ENCODE results near the gene ZC3H10. TPM values are rescaled to one million over a fixed set of nuclear protein-coding genes. Genes with fewer than 3 reads are reported as not detected.
A peak's percentile ranks its signal among the peaks of the same experiment; 100 is the strongest.
"Not testable (repeated sequence)": the region's sequence is repeated elsewhere in the genome, so short reads cannot be mapped to it uniquely, and the experiment has no call there.

ZC3H10 gene, protein sequence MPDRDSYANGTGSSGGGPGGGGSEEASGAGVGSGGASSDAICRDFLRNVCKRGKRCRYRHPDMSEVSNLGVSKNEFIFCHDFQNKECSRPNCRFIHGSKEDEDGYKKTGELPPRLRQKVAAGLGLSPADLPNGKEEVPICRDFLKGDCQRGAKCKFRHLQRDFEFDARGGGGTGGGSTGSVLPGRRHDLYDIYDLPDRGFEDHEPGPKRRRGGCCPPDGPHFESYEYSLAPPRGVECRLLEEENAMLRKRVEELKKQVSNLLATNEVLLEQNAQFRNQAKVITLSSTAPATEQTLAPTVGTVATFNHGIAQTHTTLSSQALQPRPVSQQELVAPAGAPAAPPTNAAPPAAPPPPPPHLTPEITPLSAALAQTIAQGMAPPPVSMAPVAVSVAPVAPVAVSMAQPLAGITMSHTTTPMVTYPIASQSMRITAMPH
- 3.1 and 3.3 TPM in 2 replicates for total RNA-seq (2014; rRNA removed; shearing (Covaris generic))

DNA sequence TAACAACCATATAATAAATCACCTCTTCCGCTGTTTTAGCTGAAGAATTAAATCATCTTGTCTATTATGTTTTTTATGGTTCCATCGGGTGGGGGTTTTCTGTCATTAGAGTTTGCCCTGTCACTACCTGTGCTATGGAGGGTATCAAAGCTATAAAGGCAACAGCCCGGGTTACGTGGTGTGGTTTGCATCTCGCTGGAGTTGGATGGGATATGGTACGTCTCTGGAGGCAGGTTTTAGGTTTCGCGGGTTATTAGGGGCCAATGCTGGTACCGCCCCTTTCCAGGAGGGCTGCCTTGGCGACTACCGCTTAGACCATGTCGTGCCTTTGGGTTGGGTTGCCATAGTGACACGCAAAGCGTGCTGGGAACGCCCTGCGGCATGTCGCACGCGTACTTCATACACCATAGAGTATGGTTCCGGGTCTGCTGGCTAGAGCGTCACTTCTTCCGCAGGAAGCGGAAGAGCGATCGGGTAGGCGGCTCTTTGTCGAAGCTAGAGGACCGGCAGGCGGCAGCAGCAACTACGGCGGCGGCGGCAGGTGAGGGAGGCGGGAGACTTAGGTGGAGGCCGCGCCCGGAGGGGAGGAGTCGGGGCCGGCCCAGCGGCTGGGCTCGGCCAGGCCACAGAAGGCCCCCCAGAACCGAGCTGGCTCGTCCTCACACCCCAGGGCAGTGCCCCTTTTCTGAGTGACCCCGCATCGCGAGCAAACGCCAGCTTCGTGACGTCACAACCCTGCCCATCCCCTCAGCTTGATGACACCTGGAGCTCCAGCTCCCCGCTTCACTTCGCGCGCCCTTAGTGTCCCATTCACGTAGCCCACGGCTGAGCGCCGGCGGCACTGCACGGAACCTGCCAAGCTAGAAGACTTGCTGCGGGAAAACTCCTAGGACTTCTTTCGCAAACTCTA, at the start of gene ZC3H10:
Gene ZC3H10 (plus strand): TSS at position 489 of the 910 bp plus-strand sequence. CDS start 2,297 bp downstream, outside the sequence.
- peak; percentile 98 for DNase-seq (ENCODE audit: low read depth)

DNA sequence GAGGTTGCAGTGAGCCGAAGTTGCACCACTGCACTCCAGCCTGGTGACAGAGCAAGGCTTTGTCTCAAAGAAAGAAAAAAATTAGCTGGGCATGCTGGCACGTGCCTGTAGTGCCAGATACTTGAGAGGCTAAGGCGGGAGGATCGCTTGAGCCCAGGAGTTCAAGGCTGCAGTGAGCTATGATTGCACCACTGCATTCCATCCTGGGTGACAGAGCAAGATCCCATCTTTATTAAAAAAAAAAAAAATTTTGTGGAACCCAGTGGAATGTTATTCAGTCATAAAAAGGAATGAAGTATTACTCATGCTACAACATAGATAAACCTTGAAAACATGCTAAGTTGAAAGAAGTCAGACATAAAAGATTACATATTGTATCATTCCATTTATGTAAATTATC, 46.4 kb upstream of the ZC3H10 start:
- no peak for DNase-seq (ENCODE audit: low read depth)

DNA sequence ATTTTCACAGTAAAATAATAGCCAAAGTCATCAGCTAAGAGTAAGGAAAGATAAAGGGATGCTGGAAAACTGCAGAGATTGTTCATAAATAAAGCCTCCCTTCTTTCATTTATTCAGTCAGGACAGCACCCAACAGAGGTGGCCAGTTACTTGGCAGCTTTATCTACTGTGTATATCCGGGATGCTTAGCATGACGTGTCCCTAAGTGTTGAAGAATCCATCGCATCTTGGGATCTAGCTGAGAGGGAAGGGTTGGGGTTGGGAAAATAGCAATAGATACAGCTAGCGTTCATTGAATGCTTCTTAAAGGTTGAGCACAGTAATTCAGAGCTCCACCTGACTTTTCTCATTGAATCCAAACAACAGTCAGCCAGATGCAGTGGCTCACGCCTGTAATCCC, 43.7 kb upstream of the ZC3H10 start:
- DNase-seq (ENCODE audit: low read depth), result no peak

DNA sequence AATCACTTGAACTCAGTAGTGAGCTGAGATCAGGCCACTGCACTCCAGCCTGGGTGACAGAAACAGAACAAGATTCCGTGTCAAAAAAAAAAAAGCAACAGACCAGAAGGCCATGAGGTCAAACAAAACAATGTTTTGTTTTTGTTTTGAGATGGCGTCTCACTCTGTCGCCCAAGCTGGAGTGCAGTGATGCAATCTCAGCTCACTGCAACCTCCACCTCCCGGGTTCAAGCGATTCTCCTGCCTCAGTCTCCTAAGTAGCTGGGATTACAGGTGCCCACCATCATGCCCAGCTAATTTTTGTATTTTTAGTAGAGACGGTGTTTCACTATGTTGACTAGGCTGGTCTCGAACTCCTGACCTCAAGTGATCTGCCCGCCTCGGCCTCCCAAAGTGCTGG, 40.1 kb upstream of the ZC3H10 start:
- DNase-seq (ENCODE audit: low read depth), result not testable (repeated sequence)

DNA sequence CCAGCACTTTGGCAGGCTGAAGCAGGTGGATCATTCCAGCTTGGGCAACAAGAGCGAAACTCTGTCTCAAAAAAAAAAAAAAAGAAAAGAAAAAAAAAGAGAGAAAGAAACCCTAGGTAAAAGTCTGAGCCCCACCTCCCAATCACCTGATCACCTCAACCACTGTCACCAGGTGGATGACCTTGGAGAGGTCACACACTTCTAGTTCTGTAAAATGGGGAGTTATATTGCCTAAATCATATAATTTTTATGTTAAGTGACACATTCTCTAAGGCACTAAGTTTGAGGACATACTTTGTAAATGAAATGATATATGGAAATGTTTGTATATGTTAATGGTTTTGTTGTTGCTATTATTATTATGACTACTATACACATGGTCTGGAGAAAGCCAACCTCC, 39.6 kb upstream of the ZC3H10 start:
- no peak for DNase-seq (ENCODE audit: low read depth)

DNA sequence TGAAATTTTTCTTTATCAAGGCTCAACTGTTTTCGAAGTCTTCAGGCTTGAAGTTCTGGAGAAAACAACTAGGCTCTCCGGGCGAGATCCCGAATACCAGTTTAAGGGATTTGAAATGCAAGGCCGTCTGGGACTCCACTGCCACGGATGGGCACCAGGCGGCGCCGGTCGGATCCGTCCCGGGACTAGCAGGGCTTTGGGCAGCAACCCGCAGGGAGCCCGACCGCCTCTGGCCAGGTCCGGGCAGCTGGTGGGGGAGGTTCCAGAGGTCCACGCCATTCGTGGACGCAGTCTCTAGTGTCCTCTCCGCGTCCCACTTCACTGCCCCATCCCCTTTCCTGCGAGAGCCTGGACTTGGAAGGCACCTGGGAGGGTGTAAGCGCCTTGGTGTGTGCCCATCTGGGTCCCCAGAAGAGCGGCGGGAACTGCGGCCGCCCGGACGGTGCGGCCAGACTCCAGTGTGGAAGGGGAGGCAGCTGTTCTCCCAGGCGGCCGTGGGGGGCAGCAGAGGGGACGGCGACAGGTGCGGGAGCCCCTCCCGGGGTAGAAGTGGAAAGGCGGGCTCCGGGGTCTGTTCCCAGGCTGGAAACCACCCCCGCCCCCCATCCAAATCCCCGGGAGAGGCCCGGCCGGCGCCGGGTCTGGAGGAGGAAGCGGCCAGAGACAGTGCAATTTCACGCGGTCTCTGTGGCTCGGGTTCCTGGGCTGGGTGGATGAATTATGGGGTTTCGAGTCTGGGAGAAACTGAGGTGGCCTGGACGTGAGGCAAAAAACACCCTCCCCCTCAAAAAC, 38.9 kb upstream of the ZC3H10 start:
- peak; percentile 77 for DNase-seq (ENCODE audit: low read depth)

DNA sequence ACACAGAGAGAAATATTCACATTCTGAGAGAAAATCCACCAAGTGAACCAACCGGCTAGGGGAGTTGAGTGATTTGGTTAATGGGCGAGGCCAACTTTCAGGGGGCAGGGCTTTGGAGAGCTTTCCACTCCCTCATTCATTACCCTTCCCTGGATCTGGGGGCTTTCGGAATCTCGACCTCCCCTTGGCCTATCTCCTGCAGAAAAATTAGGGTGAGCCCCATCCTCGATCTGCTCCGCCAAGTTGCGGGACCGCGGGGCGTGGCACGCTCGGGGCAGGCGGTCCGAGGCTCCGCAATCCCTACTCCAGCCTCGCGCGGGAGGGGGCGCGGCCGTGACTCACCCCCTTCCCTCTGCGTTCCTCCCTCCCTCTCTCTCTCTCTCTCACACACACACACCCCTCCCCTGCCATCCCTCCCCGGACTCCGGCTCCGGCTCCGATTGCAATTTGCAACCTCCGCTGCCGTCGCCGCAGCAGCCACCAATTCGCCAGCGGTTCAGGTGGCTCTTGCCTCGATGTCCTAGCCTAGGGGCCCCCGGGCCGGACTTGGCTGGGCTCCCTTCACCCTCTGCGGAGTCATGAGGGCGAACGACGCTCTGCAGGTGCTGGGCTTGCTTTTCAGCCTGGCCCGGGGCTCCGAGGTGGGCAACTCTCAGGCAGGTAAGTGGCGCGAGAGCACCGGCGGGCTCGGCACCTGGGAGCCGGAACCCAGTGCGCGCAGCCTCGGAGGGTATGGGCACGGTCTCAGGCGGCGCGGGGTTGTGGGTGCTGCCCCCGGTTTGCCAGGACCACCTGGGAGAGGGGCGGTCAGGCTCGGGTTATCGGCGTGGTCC, 38.1 kb upstream of the ZC3H10 start, which contains the start of gene ERBB3:
Gene ERBB3 (plus strand): TSS at position 443 of the 833 bp plus-strand sequence. CDS start 136 bp downstream, at position 579.
- peak; percentile 80 for DNase-seq (ENCODE audit: low read depth)

DNA sequence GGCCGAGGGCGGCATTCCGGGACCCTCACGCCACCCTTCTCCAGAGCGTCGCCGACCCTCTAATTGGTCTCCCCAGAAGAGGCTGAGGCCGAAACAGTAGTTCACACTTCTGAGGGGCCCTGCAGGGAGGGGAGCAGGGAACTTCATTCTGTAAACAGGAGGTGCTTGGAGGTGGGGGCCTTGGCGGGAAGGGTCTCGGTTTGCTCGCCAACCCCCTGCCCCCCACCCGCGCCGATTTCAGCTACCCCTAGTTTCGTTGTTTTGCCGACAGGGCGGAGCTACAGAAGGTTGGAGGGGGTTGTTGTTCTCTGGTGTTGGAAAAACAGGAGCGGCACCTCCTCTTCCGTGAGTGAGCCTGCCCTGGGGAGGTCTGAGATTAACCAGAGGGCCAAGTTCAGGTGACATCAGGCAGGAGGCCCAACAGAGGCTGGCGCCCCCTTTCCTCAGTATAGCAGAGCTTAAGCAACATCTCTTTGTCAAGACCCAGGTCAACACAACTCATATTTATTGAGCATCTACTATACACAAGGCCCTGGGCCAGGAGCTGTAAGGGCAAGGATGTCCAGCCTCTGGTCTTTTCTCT, 37.4 kb upstream of the ZC3H10 start:
- no peak for DNase-seq (ENCODE audit: low read depth)

DNA sequence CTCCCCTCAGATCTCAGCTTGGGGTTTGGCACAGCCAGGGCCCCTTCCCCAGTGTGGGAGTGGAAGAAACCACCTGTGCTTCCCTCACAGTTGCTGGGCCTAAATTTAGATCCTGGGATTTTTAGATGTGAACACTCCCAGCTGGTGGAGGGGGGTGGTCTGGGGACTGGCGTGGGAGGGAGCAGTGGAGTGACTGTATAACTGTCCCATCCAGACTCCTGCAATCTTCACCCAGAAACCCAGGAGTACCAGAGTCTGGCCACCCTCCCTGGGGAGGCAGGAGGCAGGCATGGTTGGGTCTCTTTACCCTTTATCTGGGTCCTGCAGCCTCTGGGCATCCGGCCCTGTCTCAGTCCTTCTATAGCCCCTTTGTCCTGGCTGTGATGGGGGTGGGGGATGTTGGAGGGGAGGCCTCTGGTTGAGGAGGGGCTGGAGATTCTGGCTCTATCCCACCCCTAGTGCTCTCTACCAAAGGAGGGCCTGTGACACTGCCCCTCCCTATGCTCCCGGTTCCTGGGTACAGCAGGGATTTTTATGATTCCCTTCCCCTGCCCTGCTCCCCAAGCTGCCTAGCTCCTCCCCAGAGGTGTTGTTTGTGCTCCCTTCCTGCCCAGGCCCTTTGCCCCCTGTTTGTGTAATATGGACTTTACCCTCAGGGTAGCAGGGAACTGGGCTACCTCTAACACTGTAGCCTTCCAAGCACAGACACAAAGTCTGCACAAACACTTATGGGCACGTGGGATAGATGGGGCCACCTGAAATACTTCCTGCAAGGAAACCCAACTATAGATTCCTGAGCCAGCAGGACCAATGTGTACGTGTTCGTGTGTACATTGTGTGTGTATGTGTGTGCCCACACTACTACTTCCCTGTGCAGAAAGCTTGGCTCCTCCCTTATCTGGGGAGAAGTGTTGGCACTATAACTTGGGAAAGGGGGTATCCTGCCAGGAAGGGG, 36.4 kb upstream of the ZC3H10 start:
- peak; percentile 14 for DNase-seq (ENCODE audit: low read depth)

DNA sequence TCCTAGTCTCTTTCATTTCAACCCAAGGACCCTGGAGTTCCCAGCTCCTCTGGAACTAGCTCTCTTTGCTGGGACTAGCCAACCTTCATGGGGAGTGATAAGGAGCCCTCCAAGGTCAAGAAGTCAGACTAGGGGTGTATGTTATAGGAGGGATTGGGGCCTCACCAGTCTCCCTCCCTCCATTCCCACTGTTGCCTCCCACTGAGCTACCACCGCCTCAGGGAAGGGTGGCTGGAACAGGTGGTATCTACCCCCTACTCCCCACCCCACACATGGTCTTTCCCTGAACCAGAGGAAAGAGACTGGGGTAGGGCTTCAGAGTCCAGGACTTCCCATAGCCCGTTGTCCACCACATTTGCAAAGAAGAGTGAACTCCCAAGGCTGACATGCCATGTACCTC, 35.7 kb upstream of the ZC3H10 start:
- DNase-seq (ENCODE audit: low read depth), result no peak

DNA sequence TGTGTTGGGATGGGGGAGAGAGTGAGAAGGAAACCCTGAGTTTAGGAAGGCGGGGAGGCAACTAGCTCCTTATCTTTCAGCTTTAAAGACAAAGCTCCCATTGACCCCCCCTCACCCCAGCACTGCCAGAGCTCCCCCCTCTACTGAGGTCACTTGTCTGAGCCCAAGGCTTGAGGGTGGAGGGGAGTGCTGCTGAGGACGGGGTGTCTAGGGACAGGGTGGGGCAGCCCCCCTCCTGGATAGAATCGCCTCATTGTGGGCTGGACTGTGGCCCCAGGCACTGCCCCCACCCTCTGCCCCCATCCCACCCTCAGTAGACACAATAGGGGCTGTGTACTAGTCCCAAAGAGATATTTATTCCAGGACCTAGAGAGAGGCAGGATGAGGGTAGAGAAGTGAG, 35.1 kb upstream of the ZC3H10 start:
- peak; percentile 41 for DNase-seq (ENCODE audit: low read depth)

DNA sequence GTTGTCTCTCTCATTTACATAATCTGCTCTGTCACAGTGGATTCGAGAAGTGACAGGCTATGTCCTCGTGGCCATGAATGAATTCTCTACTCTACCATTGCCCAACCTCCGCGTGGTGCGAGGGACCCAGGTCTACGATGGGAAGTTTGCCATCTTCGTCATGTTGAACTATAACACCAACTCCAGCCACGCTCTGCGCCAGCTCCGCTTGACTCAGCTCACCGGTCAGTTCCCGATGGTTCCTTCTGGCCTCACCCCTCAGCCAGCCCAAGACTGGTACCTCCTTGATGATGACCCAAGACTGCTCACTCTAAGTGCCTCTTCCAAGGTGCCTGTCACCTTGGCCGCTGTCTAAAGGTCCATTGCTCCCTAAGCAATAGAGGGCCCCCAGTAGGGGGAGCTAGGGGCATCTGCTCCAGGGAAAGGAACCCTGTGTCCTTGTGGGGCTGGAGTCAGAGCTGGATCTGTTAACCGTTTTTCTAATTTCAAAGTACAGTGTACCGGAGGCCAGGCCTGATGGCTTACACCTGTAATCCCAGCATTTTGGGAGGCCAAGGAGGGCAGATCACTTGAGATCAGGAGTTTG, 33.0 kb upstream of the ZC3H10 start:
- peak; percentile 16 for DNase-seq (ENCODE audit: low read depth)

DNA sequence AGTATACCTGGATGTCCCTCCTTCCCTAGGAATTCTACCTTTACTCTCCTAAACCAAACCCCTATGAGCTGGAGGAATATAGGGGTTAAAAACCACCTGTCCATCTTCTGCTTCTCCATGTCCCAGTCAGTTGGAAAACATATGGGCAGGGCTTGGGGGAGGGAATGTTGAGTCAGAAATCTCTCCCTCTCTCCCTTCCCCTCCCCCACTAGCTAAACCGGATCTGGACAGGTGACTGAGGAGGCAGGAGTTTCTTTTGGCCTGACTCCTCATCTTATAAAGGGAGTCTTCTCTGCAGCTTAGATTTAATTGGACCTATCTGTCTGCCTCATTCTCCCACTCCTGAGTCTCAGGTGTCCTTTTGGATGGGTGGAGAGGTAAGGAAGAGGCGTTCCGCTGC, 32.0 kb upstream of the ZC3H10 start:
- DNase-seq (ENCODE audit: low read depth), result no peak

DNA sequence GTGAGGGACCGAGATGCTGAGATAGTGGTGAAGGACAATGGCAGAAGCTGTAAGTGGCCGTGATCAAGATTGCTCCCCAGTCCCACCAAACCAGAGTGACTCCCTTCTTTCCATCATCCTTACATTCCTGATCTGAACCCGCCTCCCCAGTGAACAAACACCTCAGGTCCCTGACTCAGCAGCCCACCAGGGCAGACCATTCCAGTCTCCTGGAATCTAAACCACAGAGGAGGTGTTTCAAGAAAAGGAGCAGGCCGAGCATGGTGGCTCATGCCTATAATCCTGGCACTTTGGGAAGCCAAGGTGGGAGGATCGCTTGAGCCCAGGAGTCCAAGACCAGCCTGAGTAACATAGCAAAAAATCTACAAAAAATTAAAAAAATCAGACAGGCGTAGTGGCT, 31.5 kb upstream of the ZC3H10 start:
- DNase-seq (ENCODE audit: low read depth), result no peak

DNA sequence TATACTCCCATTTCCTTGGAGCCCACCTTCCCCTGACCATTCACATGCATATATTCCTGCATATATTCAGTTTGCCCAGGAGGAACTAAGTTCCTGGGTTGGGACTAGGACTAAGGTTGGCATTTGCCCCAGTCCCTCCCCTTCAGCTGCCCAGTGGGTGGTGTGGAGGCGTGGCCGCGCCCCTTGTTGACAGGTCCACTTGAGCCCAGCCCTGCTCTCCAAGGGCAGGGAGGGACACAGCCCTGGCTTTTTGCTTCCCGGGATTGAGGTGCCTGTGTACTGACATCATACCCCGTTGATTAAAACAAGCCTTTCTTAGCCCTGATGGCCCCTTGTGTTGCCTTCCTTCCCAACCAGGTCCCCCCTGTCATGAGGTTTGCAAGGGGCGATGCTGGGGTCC, 30.8 kb upstream of the ZC3H10 start:
- DNase-seq (ENCODE audit: low read depth), result peak; percentile 13

DNA sequence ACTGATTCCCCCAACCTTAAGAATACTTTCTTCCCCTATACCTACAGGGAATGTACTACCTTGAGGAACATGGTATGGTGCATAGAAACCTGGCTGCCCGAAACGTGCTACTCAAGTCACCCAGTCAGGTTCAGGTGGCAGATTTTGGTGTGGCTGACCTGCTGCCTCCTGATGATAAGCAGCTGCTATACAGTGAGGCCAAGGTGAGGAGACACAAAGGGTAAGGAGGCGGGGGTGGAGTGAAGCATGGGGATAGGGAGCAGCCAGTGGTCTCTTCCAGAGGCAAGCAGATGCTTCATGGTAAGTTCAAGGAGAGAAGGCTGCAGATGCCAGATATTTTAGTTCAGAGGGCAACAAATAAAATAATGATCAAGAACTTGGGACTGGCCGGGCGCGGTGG, 20.3 kb upstream of the ZC3H10 start:
- DNase-seq (ENCODE audit: low read depth), result no peak

DNA sequence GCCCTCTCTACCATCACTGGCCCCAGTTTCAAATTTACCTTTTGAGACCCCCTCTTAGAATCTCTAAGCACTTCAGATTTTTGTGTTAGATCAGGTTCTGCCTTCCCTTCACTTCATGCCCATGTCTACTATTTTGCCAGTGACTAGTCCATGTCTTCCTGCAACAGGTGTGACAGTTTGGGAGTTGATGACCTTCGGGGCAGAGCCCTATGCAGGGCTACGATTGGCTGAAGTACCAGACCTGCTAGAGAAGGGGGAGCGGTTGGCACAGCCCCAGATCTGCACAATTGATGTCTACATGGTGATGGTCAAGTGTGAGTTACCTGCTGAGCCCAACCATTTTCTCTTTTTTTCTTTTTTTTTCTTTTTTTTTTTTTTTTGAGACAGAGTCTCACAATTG, 19.5 kb upstream of the ZC3H10 start:
- no peak for DNase-seq (ENCODE audit: low read depth)

DNA sequence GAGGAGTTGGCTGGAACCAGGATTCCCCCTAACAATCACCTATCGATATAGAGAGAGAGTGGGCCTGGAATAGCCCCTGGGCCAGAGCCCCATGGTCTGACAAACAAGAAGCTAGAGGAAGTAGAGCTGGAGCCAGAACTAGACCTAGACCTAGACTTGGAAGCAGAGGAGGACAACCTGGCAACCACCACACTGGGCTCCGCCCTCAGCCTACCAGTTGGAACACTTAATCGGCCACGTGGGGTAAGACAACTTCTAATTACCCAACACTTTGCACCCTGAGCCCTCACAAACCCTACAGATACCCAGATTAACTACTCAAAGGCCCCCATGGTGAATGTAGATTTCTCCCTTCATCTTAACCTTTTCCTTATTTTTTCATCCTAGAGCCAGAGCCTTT, 18.3 kb upstream of the ZC3H10 start:
- DNase-seq (ENCODE audit: low read depth), result no peak

DNA sequence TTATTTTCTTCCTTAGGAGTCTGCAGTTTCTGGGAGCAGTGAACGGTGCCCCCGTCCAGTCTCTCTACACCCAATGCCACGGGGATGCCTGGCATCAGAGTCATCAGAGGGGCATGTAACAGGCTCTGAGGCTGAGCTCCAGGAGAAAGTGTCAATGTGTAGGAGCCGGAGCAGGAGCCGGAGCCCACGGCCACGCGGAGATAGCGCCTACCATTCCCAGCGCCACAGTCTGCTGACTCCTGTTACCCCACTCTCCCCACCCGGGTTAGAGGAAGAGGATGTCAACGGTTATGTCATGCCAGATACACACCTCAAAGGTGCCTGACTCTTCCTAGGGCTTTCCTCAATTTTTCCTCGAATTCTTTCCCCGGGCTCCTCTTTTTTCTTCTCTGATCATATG, 17.0 kb upstream of the ZC3H10 start:
- DNase-seq (ENCODE audit: low read depth), result no peak

Data from RPMI7951 (cell line).